D721Med (cell line): ENCODE measurements around the gene NUP205.

Experiments used
- DNase-seq: peaks from one replicate; pipeline ENCODE4 v3.0.0; 2011; ENCODE audit warnings: low spot score; ENCODE audit not compliant: insufficient read length
- FAIRE-seq: peaks from 2 replicates; lab custom pipeline; 2011; peaks lifted over from hg19 to GRCh38; lab: Jason Lieb, UNC
- CTCF ChIP-seq: IDR thresholded peaks from 2 replicates; pipeline ENCODE4 v1.5.1; 2012; ENCODE audit warnings: mild to moderate bottlenecking, control low read depth; ENCODE audit not compliant: insufficient read depth; ENCODE audit errors: missing control alignments

NUP205 gene

DNA sequence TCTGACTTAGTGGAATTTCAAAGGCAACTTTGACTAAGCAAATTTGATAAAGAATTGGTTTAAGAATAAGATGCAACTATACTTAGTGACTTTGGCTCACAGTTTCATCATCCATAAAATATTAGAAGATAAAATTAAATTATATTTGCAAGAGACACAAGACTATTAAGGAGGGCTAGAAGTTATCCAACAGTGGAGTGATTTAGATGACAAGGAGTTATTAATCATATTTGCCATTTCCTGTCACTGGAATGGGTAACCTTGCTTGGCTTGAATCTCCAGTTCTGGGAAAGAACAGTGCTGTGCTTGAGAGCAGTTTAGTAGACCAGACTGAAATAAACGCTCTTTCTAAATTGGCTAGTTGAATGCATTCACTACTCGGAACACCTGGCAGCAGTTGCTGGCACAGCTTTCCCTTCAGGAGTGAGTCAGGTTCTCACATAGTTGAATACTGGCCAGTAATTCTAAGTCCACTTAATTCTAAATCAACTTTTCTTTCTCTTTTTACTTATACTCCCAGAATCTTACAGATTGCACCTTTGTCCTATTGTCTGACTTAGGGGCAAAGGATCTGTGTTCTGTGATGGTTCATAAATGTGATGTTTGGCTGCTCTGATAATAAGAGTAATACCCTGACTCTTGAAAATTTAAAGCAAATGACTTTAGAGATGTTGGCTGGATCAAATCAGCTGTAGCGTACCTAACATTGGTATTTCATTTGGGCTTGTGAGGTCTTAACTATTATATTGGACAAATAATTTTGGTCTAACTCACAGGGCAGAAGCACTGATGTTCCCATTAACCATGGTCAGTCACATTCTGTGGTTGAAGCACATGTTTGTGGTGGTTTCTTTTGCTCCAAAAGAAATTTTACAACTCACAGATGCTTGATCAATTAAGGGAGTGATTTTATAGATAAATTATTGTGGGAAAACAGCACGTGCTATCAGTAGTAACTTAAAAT lies 121.2 kb downstream of the NUP205 start:
- DNase-seq (no peak), FAIRE-seq (no peak)
- no peak for TF ChIP-seq CTCF

- FAIRE-seq (no peak), DNase-seq (no peak)
- TF ChIP-seq CTCF: no peak
These were observed 124.0 kb downstream of the NUP205 start for GRCh38 chr7:135681762-135682161.

GRCh38 chr7:135682191-135682590 lies 124.5 kb downstream of the NUP205 start:
- DNase-seq (no peak), FAIRE-seq (no peak)
- no peak for TF ChIP-seq CTCF

DNA sequence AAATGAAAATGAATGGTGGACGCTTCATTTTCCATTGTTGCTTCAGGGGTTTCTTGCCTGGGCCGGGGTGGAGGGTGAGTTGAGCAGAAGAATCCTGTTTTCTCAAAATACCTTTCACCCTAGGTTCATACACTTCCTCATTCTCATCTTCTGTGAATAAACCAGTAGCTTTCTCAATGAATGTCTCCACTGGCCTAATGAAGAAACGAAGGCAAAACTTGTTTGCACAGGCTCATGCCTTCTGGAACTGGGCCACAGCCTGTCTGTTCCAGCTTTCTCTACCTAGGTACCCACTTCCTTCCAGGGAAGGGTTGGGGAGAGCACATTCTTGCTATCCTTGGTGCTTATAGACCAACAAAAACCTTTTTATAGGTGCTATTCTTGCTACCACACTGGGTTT lies 125.9 kb downstream of the NUP205 start:
- no peak for TF ChIP-seq CTCF
- no peak for FAIRE-seq
- DNase-seq: no peak

DNA sequence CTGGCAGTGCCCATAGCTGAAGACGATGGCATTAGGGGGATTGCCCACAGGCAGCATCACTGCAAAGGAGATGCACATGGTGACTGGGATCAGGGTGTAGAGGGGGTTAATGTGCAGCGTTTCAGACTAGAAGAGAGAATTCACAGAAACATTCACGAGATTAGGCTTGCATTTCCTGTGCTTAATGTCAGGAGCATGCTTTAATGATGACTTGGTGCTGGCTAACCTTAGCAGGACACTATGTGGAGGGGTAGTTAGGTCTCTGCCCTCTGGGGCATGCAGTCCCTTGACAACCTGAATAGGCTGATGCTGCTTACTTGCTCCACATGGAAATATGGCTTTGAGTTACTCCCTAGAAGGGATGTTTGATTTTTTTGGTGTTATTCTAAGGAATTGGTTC lies 126.4 kb downstream of the NUP205 start:
- DNase-seq: no peak
- TF ChIP-seq CTCF: no peak
- FAIRE-seq: no peak

DNA sequence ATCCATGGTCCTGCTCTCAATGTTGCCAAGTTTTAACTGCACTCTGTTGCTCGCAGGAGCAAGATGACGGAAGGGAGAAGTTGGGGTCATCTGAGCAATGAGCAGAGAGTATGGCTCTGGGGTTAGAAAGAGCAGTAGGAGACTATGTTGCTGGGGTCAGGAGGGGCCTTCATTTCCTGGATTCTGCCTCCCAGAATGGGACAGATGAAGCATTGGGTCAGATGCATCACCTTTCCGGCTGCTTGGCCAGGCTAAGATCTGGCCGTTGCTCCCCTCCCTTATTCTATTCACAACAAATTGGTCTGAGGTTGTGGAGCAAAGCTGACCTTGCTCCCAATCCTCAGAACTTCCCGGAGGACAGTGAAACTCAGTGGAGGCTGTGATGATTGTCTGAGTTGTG lies 127.0 kb downstream of the NUP205 start:
- DNase-seq: no peak
- TF ChIP-seq CTCF: no peak
- no peak for FAIRE-seq
